K562 (cell line): ENCODE results near the gene COX7A1. TPM values are rescaled to one million over a fixed set of nuclear protein-coding genes. Genes with fewer than 3 reads are reported as not detected.

ENCODE experiments used
- ATAC-seq: fragments of 200-7000 bp; cut with Tn5 transposase; 3 replicates; pipeline ENCODE4 v1.9.1; 2020; ENCODE audit warnings: moderate library complexity
- BruUV-seq: library from RNA; stranded (reverse); fragments of 400-500 nt; replicated peaks from 2 replicates; lab custom pipeline; 2021; lab: Mats Ljungman, UMichigan
- CTCF ChIA-PET: fragments of 300-600 bp; formaldehyde crosslinking; extraction: SDS; loops from one replicate; lab custom pipeline; 2021; ENCODE audit warnings: low intra/inter-chr PET ratio; lab: Yijun Ruan, JAX
- POLR2A ChIA-PET: fragments of 300-600, 350-650 bp; sonication (Branson Sonifier 250); formaldehyde crosslinking; extraction: SDS; loops from one replicate; lab custom pipeline; 2021; ENCODE audit warnings: antibody characterized with exemption, inconsistent platforms; lab: Yijun Ruan, JAX
- DNase-seq, 4 experiments: peaks; one replicate each; pipeline versions ENCODE4 v3.0.0 to v3.0.0-alpha.2; 2011 to 2018; ENCODE audit warnings: low spot score in 3 of 4, mixed read lengths in 3 of 4; ENCODE audit errors: extremely low read depth in 1 of 4
- FAIRE-seq: peaks from 2 replicates; lab custom pipeline; 2011; peaks lifted over from hg19 to GRCh38; lab: Jason Lieb, UNC
- H2AFZ ChIP-seq: 2 replicates; pipeline ENCODE4 v1.6.0; 2011; ENCODE audit warnings: low read depth, low read length, control low read depth, inconsistent platforms
- H3K27ac ChIP-seq: fragments of 200-600 bp; 3 replicates; pipeline ENCODE4 v1.8.0; 2011; ENCODE audit warnings: low read depth, mild to moderate bottlenecking, control low read depth, inconsistent platforms, low read length, moderate library complexity, mixed read lengths; ENCODE audit errors: extremely low read depth
- H3K27me3 ChIP-seq, 2 experiments: fragments of 300-600 bp in 1 of 2; 2 replicates in 1 of 2; 3 replicates in 1 of 2; pipeline versions ENCODE4 v1.6.0 to v1.8.0; 2011; ENCODE audit warnings: inconsistent platforms in 2 of 2, low read length in 2 of 2, mild to moderate bottlenecking in 1 of 2, mixed read lengths in 1 of 2, moderate library complexity in 1 of 2; ENCODE audit not compliant: control insufficient read depth in 2 of 2, insufficient read depth in 2 of 2
- H3K36me3 ChIP-seq: fragments of 300-600 bp; 3 replicates; pipeline ENCODE4 v1.8.0; 2011; ENCODE audit warnings: mild to moderate bottlenecking, low read length, inconsistent platforms; ENCODE audit not compliant: control insufficient read depth, insufficient read depth
- H3K4me1 ChIP-seq, 2 experiments: fragments of 200-600 bp in 1 of 2; replicated peaks in 1 of 2; 2 replicates in 1 of 2; 3 replicates in 1 of 2; pipeline versions ENCODE4 v1.5.1 to v1.8.0; 2011; ENCODE audit warnings: inconsistent platforms in 2 of 2, low read length in 2 of 2, mild to moderate bottlenecking in 1 of 2, mixed read lengths in 1 of 2, moderate library complexity in 1 of 2; ENCODE audit not compliant: control insufficient read depth in 2 of 2, insufficient read depth in 2 of 2
- H3K4me2 ChIP-seq: 2 replicates; pipeline ENCODE4 v1.6.1; 2011; ENCODE audit warnings: low read length, control low read depth, inconsistent platforms, mixed read lengths; ENCODE audit not compliant: insufficient read depth
- H3K4me3 ChIP-seq: fragments of 200-600 bp; sonication (generic), shearing (Covaris generic); 2 replicates; pipeline ENCODE4 v1.5.1; 2016; ENCODE audit warnings: control low read depth, inconsistent platforms
- H3K79me2 ChIP-seq: fragments of 200-600 bp; 3 replicates; pipeline ENCODE4 v1.8.0; 2011; ENCODE audit warnings: low read length, inconsistent platforms; ENCODE audit not compliant: control insufficient read depth, insufficient read depth
- H3K9ac ChIP-seq, 2 experiments: 2 replicates each; pipeline versions ENCODE4 v1.6.0 to v1.6.1; 2011; ENCODE audit warnings: low read depth in 2 of 2, low read length in 2 of 2, control low read depth in 1 of 2, inconsistent platforms in 1 of 2, mild to moderate bottlenecking in 1 of 2, mixed read lengths in 1 of 2; ENCODE audit not compliant: insufficient read depth in 1 of 2
- H3K9me1 ChIP-seq: one replicate; pipeline ENCODE4 v1.6.0; 2011; ENCODE audit warnings: inconsistent platforms, mild to moderate bottlenecking, low read length, moderate library complexity; ENCODE audit not compliant: control insufficient read depth, insufficient read depth
- H3K9me3 ChIP-seq: replicated peaks from 2 replicates; pipeline ENCODE4 v1.5.1; 2011; ENCODE audit warnings: low read depth, low read length, inconsistent platforms; ENCODE audit not compliant: control insufficient read depth, insufficient read depth
- H4K20me1 ChIP-seq: replicated peaks from 2 replicates; pipeline ENCODE4 v1.6.1; 2011; ENCODE audit warnings: low read length, inconsistent platforms, mixed read lengths; ENCODE audit not compliant: control insufficient read depth, insufficient read depth
- WGBS: fragments of 100-300 bp; shearing (Covaris generic); methylation state at CpG from one replicate; pipeline ENCODE4 v1.1.6; 2016; ENCODE audit warnings: low coverage, mixed read lengths; ENCODE audit not compliant: insufficient coverage; ENCODE audit errors: missing lambda C conversion rate; 5-methylcytosine and 5-hydroxymethylcytosine counted together
- in situ Hi-C: fragments of 300-500 bp; cut with MboI; formaldehyde crosslinking; loops from 4 replicates; pipeline ENCODE4 v1.15.0; 2018; ENCODE audit warnings: inconsistent platforms, mixed read lengths
- intact Hi-C: fragments of 100-400 bp; cut with micrococcal nuclease; formaldehyde crosslinking; loops from 2 replicates; pipeline ENCODE4 v1.14.2; 2022
- polyA plus RNA-seq, 8 experiments: library from polyadenylated mRNA; depleted of rRNA in 4 of 8; stranded (reverse) in 5 of 8; unstranded in 3 of 8; fragments of >200 nt; fragmentation: Nextera tagmentation in 2 of 8; fragmentation: Illumina TruSeq in 1 of 8; extraction: Ambion mirVana in 2 of 8; extraction: Trizol in 1 of 8; gene quantifications; 2 replicates each; pipeline versions ENCODE4 v1.2.1 to v1.2.3, GENCODE V29; 2011 to 2014; ENCODE audit warnings: inconsistent platforms in 1 of 8, missing spikeins in 1 of 8
- total RNA-seq, 7 experiments: library from RNA; depleted of rRNA in 6 of 7; stranded (reverse); fragments of >200 nt in 6 of 7; fragmentation: Illumina TruSeq in 2 of 7; extraction: Trizol in 2 of 7; gene quantifications; 2 replicates each; pipeline versions ENCODE4 v1.2.1 to v1.2.3, GENCODE V29; 2011 to 2021; ENCODE audit warnings: low replicate concordance in 1 of 7
- TF ChIP-seq, protein P1 (sequence below): fragments of 450-650 bp; IDR thresholded peaks from 2 replicates; pipeline ENCODE4 v1.7.1; 2018; ENCODE audit warnings: mild to moderate bottlenecking, low read depth; ENCODE audit not compliant: partially characterized antibody
- TF ChIP-seq, protein P2 (sequence below): sonication (generic); formaldehyde crosslinking; IDR thresholded peaks from 2 replicates; pipeline ENCODE4 v1.8.1; 2023; ENCODE audit warnings: mild to moderate bottlenecking, missing genetic modification reagents
- TF ChIP-seq, protein P3 (sequence below): sonication (generic); formaldehyde crosslinking; IDR thresholded peaks from 2 replicates; pipeline ENCODE4 v1.8.1; 2022; ENCODE audit warnings: missing genetic modification reagents

COX7A1 gene
- total and polyA plus RNA-seq, 9 of the 15 experiments (the other 6 are each of a cell fraction or from before 2014, with no cell fraction given): 0.08 TPM; not detected in 8

DNA sequence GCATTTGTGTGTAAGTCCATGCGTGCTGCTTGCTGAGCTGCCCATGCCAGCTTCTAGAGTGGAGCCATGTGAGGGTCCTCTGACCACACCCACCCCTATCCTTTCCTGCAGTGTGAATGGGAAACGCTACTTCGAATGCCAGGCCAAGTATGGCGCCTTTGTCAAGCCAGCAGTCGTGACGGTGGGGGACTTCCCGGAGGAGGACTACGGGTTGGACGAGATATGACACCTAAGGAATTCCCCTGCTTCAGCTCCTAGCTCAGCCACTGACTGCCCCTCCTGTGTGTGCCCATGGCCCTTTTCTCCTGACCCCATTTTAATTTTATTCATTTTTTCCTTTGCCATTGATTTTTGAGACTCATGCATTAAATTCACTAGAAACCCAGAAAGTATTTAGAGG is 26.7 kb downstream of the COX7A1 start:
- no peak overlapping the region for H3K4me2 ChIP-seq
- H3K9ac ChIP-seq: no peak overlapping the region
- H3K9me3 ChIP-seq: no peaks in the 10 kb centered on the region
- no peaks in the 10 kb centered on the region for H3K79me2 ChIP-seq
- CTCF ChIA-PET: interaction anchor here (3.4 kb wide), 1 partner anchor 45 kb away, joined by 49 read pairs; no protein-coding TSS in a partner anchor
- WGBS: 81% methylated on average over 9 of the region's 9 CpGs
- no peaks in the 10 kb centered on the region for H4K20me1 ChIP-seq
- in situ Hi-C loops: loop anchor here (5.0 kb wide), 1 partner anchor 47 kb away; no protein-coding TSS in a partner anchor
- intact Hi-C loops: no loop called here
- H3K4me1 ChIP-seq: peaks cover 0 to 26% of the 10 kb centered on the region in 2 experiments; a peak in 2 of 5 replicates
- BruUV-seq: no TSS peak
- no peak for FAIRE-seq
- H2AFZ ChIP-seq: no peak overlapping the region
- H3K36me3 ChIP-seq: peaks cover 6% of the 10 kb centered on the region; the same call in 1 of the 3 replicates
- no peak overlapping the region for H3K4me3 ChIP-seq
- DNase-seq: no peak
- no peak for ATAC-seq
- POLR2A ChIA-PET: interaction anchor here (0.8 kb wide), 1 partner anchor 105 kb away, joined by 3 read pairs; no protein-coding TSS in a partner anchor
- TF ChIP-seq, protein P1, sequence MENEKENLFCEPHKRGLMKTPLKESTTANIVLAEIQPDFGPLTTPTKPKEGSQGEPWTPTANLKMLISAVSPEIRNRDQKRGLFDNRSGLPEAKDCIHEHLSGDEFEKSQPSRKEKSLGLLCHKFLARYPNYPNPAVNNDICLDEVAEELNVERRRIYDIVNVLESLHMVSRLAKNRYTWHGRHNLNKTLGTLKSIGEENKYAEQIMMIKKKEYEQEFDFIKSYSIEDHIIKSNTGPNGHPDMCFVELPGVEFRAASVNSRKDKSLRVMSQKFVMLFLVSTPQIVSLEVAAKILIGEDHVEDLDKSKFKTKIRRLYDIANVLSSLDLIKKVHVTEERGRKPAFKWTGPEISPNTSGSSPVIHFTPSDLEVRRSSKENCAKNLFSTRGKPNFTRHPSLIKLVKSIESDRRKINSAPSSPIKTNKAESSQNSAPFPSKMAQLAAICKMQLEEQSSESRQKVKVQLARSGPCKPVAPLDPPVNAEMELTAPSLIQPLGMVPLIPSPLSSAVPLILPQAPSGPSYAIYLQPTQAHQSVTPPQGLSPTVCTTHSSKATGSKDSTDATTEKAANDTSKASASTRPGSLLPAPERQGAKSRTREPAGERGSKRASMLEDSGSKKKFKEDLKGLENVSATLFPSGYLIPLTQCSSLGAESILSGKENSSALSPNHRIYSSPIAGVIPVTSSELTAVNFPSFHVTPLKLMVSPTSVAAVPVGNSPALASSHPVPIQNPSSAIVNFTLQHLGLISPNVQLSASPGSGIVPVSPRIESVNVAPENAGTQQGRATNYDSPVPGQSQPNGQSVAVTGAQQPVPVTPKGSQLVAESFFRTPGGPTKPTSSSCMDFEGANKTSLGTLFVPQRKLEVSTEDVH: no peak
- TF ChIP-seq, protein P2, sequence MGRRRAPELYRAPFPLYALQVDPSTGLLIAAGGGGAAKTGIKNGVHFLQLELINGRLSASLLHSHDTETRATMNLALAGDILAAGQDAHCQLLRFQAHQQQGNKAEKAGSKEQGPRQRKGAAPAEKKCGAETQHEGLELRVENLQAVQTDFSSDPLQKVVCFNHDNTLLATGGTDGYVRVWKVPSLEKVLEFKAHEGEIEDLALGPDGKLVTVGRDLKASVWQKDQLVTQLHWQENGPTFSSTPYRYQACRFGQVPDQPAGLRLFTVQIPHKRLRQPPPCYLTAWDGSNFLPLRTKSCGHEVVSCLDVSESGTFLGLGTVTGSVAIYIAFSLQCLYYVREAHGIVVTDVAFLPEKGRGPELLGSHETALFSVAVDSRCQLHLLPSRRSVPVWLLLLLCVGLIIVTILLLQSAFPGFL (CRISPR knock-in tag): no peak
- TF ChIP-seq, protein P3, sequence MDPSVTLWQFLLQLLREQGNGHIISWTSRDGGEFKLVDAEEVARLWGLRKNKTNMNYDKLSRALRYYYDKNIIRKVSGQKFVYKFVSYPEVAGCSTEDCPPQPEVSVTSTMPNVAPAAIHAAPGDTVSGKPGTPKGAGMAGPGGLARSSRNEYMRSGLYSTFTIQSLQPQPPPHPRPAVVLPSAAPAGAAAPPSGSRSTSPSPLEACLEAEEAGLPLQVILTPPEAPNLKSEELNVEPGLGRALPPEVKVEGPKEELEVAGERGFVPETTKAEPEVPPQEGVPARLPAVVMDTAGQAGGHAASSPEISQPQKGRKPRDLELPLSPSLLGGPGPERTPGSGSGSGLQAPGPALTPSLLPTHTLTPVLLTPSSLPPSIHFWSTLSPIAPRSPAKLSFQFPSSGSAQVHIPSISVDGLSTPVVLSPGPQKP (CRISPR knock-in tag): no peak
- H3K27me3 ChIP-seq: no peaks in the 10 kb centered on the region
- no peaks in the 10 kb centered on the region for H3K9me1 ChIP-seq
- no peak overlapping the region for H3K27ac ChIP-seq
